Tibial artery (tissue), 4 donors: ENCODE data around the gene ZSCAN5A.
A peak's percentile ranks its signal among the peaks of the same experiment; 100 is the strongest.
"Not testable (repeated sequence)": the region's sequence is repeated elsewhere in the genome, so short reads cannot be mapped to it uniquely, and the experiment has no call there.

Experiments used
- DNase-seq, 2 donors: peaks; one replicate each; pipeline ENCODE4 v3.0.0-alpha.2; 2019
- H3K27ac ChIP-seq, 2 donors: fragments of 200-600 bp; sonication (generic) in 1 of 2; 1 replicate in 1 of 2; 2 replicates in 1 of 2; pipeline ENCODE4 v1.5.1; 2018 to 2019; ENCODE audit warnings: mild to moderate bottlenecking in 1 of 2
- H3K27me3 ChIP-seq, 2 donors: fragments of 200-600 bp; sonication (generic) in 1 of 2; one replicate each; pipeline versions ENCODE4 v1.5.1 to v1.6.0; 2016 to 2019
- H3K36me3 ChIP-seq, 3 donors: fragments of 200-600 bp; sonication (generic) in 2 of 3; one replicate each; pipeline ENCODE4 v1.5.1; 2016 to 2019; ENCODE audit warnings: mild to moderate bottlenecking in 2 of 3
- H3K4me1 ChIP-seq, 4 donors: fragments of 200-600 bp; sonication (generic) in 2 of 4; 1 replicate in 3 of 4; 2 replicates in 1 of 4; pipeline ENCODE4 v1.5.1; 2016 to 2019
- H3K4me3 ChIP-seq, 2 donors: fragments of 200-600 bp; sonication (generic) in 1 of 2; 1 replicate in 1 of 2; 2 replicates in 1 of 2; pipeline ENCODE4 v1.5.1; 2018 to 2019; ENCODE audit warnings: mild to moderate bottlenecking in 2 of 2
- H3K9me3 ChIP-seq, 3 donors: fragments of 200-600 bp; sonication (generic) in 1 of 3; one replicate each; pipeline ENCODE4 v1.5.1; 2016 to 2019
- intact Hi-C: fragments of 100-400 bp; cut with DNase I; formaldehyde crosslinking; loops from one replicate; pipeline ENCODE4 v1.15.0; 2023; ENCODE audit warnings: low total_unique reads
- TF ChIP-seq, protein P1 (sequence below), 2 experiments: fragments of 200-600 bp in 1 of 2; fragments of 450-650 bp in 1 of 2; IDR thresholded peaks; one replicate each; pipeline ENCODE4 v1.5.1; 2017 to 2019; ENCODE audit warnings: antibody characterized with exemption in 2 of 2, mild to moderate bottlenecking in 1 of 2, moderate library complexity in 1 of 2

Gene ZSCAN5A

GRCh38 chr19:56258272-56258671 lies 56.4 kb downstream of the ZSCAN5A start:
- no peaks in the 10 kb centered on the region for H3K36me3 ChIP-seq
- DNase-seq: no peak
- H3K27me3 ChIP-seq: peaks cover 0 to 2% of the 10 kb centered on the region in 2 donors
- no peak overlapping the region for H3K4me3 ChIP-seq
- H3K9me3 ChIP-seq: no peaks in the 10 kb centered on the region
- TF ChIP-seq, protein P1, sequence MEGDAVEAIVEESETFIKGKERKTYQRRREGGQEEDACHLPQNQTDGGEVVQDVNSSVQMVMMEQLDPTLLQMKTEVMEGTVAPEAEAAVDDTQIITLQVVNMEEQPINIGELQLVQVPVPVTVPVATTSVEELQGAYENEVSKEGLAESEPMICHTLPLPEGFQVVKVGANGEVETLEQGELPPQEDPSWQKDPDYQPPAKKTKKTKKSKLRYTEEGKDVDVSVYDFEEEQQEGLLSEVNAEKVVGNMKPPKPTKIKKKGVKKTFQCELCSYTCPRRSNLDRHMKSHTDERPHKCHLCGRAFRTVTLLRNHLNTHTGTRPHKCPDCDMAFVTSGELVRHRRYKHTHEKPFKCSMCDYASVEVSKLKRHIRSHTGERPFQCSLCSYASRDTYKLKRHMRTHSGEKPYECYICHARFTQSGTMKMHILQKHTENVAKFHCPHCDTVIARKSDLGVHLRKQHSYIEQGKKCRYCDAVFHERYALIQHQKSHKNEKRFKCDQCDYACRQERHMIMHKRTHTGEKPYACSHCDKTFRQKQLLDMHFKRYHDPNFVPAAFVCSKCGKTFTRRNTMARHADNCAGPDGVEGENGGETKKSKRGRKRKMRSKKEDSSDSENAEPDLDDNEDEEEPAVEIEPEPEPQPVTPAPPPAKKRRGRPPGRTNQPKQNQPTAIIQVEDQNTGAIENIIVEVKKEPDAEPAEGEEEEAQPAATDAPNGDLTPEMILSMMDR (IDR thresholded peaks at IDR 0.05): no peak
- no peak overlapping the region for H3K27ac ChIP-seq
- intact Hi-C loops: no loop called here
- no peaks in the 10 kb centered on the region for H3K4me1 ChIP-seq

DNA sequence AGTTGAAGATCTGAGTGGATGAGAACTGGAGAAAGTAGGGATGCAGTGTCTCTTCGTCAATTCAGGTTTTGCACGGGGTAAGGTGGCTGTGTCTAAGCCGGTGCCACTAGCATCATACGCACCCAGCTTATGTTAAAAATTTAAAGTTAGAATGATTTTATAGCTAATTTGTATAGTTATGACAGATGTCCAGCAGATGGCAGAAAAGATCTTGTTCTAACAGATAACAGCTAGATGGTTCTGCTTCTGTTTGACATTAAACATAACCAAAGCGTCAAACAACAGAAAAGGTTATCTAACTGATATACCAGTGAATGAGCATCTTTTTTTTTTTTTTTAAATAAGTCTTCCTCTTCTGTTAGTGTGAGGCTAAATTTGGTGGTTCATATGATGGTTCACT lies 60.9 kb downstream of the ZSCAN5A start:
- no peak for DNase-seq
- H3K4me1 ChIP-seq: no peaks in the 10 kb centered on the region
- H3K27ac ChIP-seq: no peak overlapping the region
- no peaks in the 10 kb centered on the region for H3K9me3 ChIP-seq
- H3K4me3 ChIP-seq: no peak overlapping the region
- H3K36me3 ChIP-seq: no peaks in the 10 kb centered on the region
- peaks cover 0 to 2% of the 10 kb centered on the region in 2 donors for H3K27me3 ChIP-seq
- intact Hi-C loops: no loop called here
- TF ChIP-seq, protein P1 (IDR thresholded peaks at IDR 0.05): peak; percentile 23 to 39

GRCh38 chr19:56252699-56253422 lies 61.8 kb downstream of the ZSCAN5A start:
- Histone ChIP-seq H3K36me3 (no peaks in the 10 kb centered on the region), H3K27ac (no peak overlapping the region), H3K4me1 (no peaks in the 10 kb centered on the region), H3K9me3 (no peaks in the 10 kb centered on the region), H3K27me3 (no peaks in the 10 kb centered on the region), H3K4me3 (no peak overlapping the region)
- TF ChIP-seq, protein P1 (IDR thresholded peaks at IDR 0.05): peak; percentile 39 to 52
- intact Hi-C loops: no loop called here
- DNase-seq: peak; percentile 35 to 72

- H3K27me3 ChIP-seq, H3K36me3 ChIP-seq, H3K9me3 ChIP-seq, DNase-seq, H3K4me1 ChIP-seq, intact Hi-C loops, H3K27ac ChIP-seq, H3K4me3 ChIP-seq: not testable (repeated sequence)
Measured at GRCh38 chr19:56248736-56249338, 65.8 kb downstream of the ZSCAN5A start.

DNA sequence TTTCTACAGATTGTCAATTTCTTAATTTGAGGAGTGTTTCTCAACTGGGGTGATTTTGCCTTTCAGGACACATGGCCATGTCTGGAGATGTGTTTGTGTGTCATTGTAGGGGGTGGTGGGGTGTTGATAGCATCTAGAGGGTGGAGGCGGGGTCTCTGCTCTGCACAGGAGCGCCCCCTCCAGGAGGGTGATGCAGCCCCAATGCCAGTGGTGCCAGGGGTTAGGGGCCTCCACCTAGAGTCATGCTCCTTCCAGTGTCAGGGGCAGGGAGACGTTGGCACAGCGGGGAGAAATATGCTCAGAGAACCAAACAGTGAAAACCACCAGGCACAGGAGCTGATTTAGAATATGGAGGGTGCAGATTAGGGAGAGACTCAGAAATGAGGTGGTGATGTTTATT lies 68.9 kb downstream of the ZSCAN5A start:
- H3K4me1 ChIP-seq, DNase-seq, H3K27me3 ChIP-seq, intact Hi-C loops, H3K36me3 ChIP-seq, H3K4me3 ChIP-seq, H3K27ac ChIP-seq, H3K9me3 ChIP-seq: not testable (repeated sequence)

- Histone ChIP-seq H3K36me3 (no peaks in the 10 kb centered on the region), H3K27me3 (no peaks in the 10 kb centered on the region), H3K9me3 (no peaks in the 10 kb centered on the region), H3K4me1 (no peaks in the 10 kb centered on the region), H3K4me3 (no peak overlapping the region), H3K27ac (no peak overlapping the region)
- TF ChIP-seq, protein P1 (IDR thresholded peaks at IDR 0.05): no peak
- intact Hi-C loops: no loop called here
- DNase-seq: no peak
Measured at GRCh38 chr19:56245121-56245740, 69.4 kb downstream of the ZSCAN5A start.
